ENCODE measurements around the gene SLC25A33. TPM values are rescaled to one million over a fixed set of nuclear protein-coding genes. Genes with fewer than 3 reads are reported as not detected.
A peak's percentile ranks its signal among the peaks of the same experiment; 100 is the strongest.

Gene SLC25A33
- total and polyA plus RNA-seq, 2 donors from 2014 or later: 3.8 to 11.3 TPM

GRCh38 chr1:9534953-9535352, 4.3 kb upstream of the SLC25A33 start:
- peaks cover 0 to 10% (median 8%) of the 10 kb centered on the region in 3 donors for H3K4me1 ChIP-seq (ENCODE audit: control insufficient read depth in 2 of 3, insufficient read depth in 2 of 3, low read depth in 1 of 3, low read length in 3 of 3)
- intact Hi-C loops (cut with DNase I): no loop called here
- no peak overlapping the region for H3K4me3 ChIP-seq (ENCODE audit: low read length in 3 of 3)
- DNase-seq: no peak
- H3K27ac ChIP-seq (ENCODE audit: low read depth in 2 of 2, low read length in 2 of 2): no peak overlapping the region
- H3K9me3 ChIP-seq (ENCODE audit: control insufficient read depth in 2 of 3, insufficient read depth in 1 of 3, low read length in 3 of 3): no peaks in the 10 kb centered on the region
- no peak overlapping the region for H3K9ac ChIP-seq (ENCODE audit: low read length in 3 of 3)
- TF ChIP-seq CTCF (IDR thresholded peaks at IDR 0.05; ENCODE audit: borderline replicate concordance, extremely low read depth, insufficient read depth): no peak
- no peaks in the 10 kb centered on the region for H3K36me3 ChIP-seq (ENCODE audit: control insufficient read depth in 2 of 3, insufficient read depth in 3 of 3, low read length in 3 of 3)
- no peak for FAIRE-seq
- H3K27me3 ChIP-seq (ENCODE audit: control insufficient read depth, insufficient read depth, low read length): no peaks in the 10 kb centered on the region

GRCh38 chr1:9536301-9536700, 3.0 kb upstream of the SLC25A33 start:
- no peak for TF ChIP-seq CTCF (IDR thresholded peaks at IDR 0.05; ENCODE audit: borderline replicate concordance, extremely low read depth, insufficient read depth)
- FAIRE-seq (no peak), DNase-seq (no peak)
- no peaks in the 10 kb centered on the region for H3K9me3 ChIP-seq (ENCODE audit: control insufficient read depth in 2 of 3, insufficient read depth in 1 of 3, low read length in 3 of 3)
- H3K4me3 ChIP-seq (ENCODE audit: low read length in 3 of 3): no peak overlapping the region
- peaks cover 0 to 10% (median 8%) of the 10 kb centered on the region in 3 donors for H3K4me1 ChIP-seq (ENCODE audit: control insufficient read depth in 2 of 3, insufficient read depth in 2 of 3, low read depth in 1 of 3, low read length in 3 of 3)
- H3K36me3 ChIP-seq (ENCODE audit: control insufficient read depth in 2 of 3, insufficient read depth in 3 of 3, low read length in 3 of 3): no peaks in the 10 kb centered on the region
- intact Hi-C loops (cut with DNase I): no loop called here
- no peak overlapping the region for H3K27ac ChIP-seq (ENCODE audit: low read depth in 2 of 2, low read length in 2 of 2)
- H3K9ac ChIP-seq (ENCODE audit: low read length in 3 of 3): no peak overlapping the region
- H3K27me3 ChIP-seq (ENCODE audit: control insufficient read depth, insufficient read depth, low read length): no peaks in the 10 kb centered on the region

GRCh38 chr1:9537863-9538668, 1.2 kb upstream of the SLC25A33 start:
- intact Hi-C loops (cut with DNase I): no loop called here
- peaks cover 0 to 14% (median 8%) of the 10 kb centered on the region in 3 donors for H3K4me1 ChIP-seq (ENCODE audit: control insufficient read depth in 2 of 3, insufficient read depth in 2 of 3, low read depth in 1 of 3, low read length in 3 of 3)
- no peak for FAIRE-seq

More at GRCh38 chr1:9537863-9538668, 1.2 kb upstream of the SLC25A33 start:
- Histone ChIP-seq H3K9me3 (ENCODE audit: control insufficient read depth in 2 of 3, insufficient read depth in 1 of 3, low read length in 3 of 3) (no peaks in the 10 kb centered on the region), H3K9ac (ENCODE audit: low read length in 3 of 3) (peak overlapping the region in 2 of 3 donors; percentile 10 to 53), H3K36me3 (ENCODE audit: control insufficient read depth in 2 of 3, insufficient read depth in 3 of 3, low read length in 3 of 3) (no peaks in the 10 kb centered on the region), H3K27ac (ENCODE audit: low read depth in 2 of 2, low read length in 2 of 2) (peak overlapping the region; percentile 85 to 96), H3K27me3 (ENCODE audit: control insufficient read depth, insufficient read depth, low read length) (no peaks in the 10 kb centered on the region), H3K4me3 (ENCODE audit: low read length in 3 of 3) (peak overlapping the region in 2 of 3 donors; percentile 33 to 39)
- DNase-seq: peak in 3 of 5 donors; percentile 19 to 41 (median 26)
- no peak for TF ChIP-seq CTCF (IDR thresholded peaks at IDR 0.05; ENCODE audit: borderline replicate concordance, extremely low read depth, insufficient read depth)

All from kidney (tissue), 14 donors.